B cell (primary cell): ENCODE results near the gene GALNT4. TPM values are rescaled to one million over a fixed set of nuclear protein-coding genes. Genes with fewer than 3 reads are reported as not detected.

Experiments used
- ATAC-seq: fragments of 200-7000 bp; cut with Tn5 transposase; one replicate; pipeline ENCODE4 v1.10.0; 2021; ENCODE audit warnings: low read depth, mild to moderate bottlenecking, moderate number of reproducible peaks, moderate library complexity
- CTCF ChIA-PET: fragments of 350-600 bp; sonication (Branson Sonifier 250); formaldehyde crosslinking; loops from one replicate; lab custom pipeline; 2021; ENCODE audit warnings: antibody characterized with exemption, inconsistent platforms; lab: Charles Lee
- POLR2A ChIA-PET: fragments of 350-600 bp; sonication (Branson Sonifier 250); formaldehyde crosslinking; loops from one replicate; lab custom pipeline; 2021; ENCODE audit warnings: antibody characterized with exemption; lab: Charles Lee
- DNase-seq: peaks from one replicate; pipeline ENCODE4 v3.0.0; 2013
- H2AFZ ChIP-seq: 2 replicates; pipeline ENCODE4 v1.6.1; 2012; ENCODE audit warnings: mild to moderate bottlenecking, low read depth, low read length; ENCODE audit not compliant: insufficient read depth, poor library complexity, severe bottlenecking
- H3K27ac ChIP-seq, 2 donors: 1 replicate in 1 of 2; 2 replicates in 1 of 2; pipeline ENCODE4 v1.5.1; 2012 to 2013; ENCODE audit warnings: low read length in 2 of 2, mild to moderate bottlenecking in 2 of 2, moderate library complexity in 1 of 2
- H3K27me3 ChIP-seq, 4 experiments: fragments of 200-600 bp in 1 of 4; sonication (generic) in 1 of 4; replicated peaks in 1 of 4; 1 replicate in 2 of 4; 2 replicates in 2 of 4; pipeline versions ENCODE4 v1.6.1 to v1.7.0; 2013 to 2016; ENCODE audit warnings: low read length in 3 of 4, mild to moderate bottlenecking in 2 of 4, mixed read lengths in 1 of 4, moderate library complexity in 1 of 4; ENCODE audit not compliant: insufficient read depth in 4 of 4, control insufficient read depth in 3 of 4; ENCODE audit errors: control extremely low read depth in 1 of 4
- H3K36me3 ChIP-seq, 2 experiments: replicated peaks in 1 of 2; 1 replicate in 1 of 2; 2 replicates in 1 of 2; pipeline versions ENCODE4 v1.6.1 to v1.7.1; 2013; ENCODE audit warnings: low read length in 1 of 2; ENCODE audit not compliant: insufficient read depth in 2 of 2, control insufficient read depth in 1 of 2; ENCODE audit errors: control extremely low read depth in 1 of 2, extremely low read depth in 1 of 2
- H3K4me1 ChIP-seq, 2 donors: fragments of 200-600 bp in 1 of 2; sonication (generic) in 1 of 2; 1 replicate in 1 of 2; 2 replicates in 1 of 2; pipeline versions ENCODE4 v1.5.1 to v1.6.1; 2013 to 2017; ENCODE audit warnings: low read length in 2 of 2; ENCODE audit not compliant: control insufficient read depth in 2 of 2, insufficient read depth in 2 of 2
- H3K4me2 ChIP-seq: replicated peaks from 2 replicates; pipeline ENCODE3; 2012; ENCODE audit warnings: mild to moderate bottlenecking, low read depth, low read length; ENCODE audit not compliant: poor library complexity, severe bottlenecking
- H3K4me3 ChIP-seq, 5 experiments: fragments of 200-600 bp in 1 of 5; sonication (generic) in 1 of 5; 1 replicate in 3 of 5; 2 replicates in 2 of 5; pipeline versions ENCODE4 v1.5.1 to v1.7.0; 2011 to 2016; ENCODE audit warnings: low read length in 4 of 5, mild to moderate bottlenecking in 4 of 5, low read depth in 2 of 5, control low read depth in 1 of 5, moderate library complexity in 1 of 5; ENCODE audit not compliant: insufficient read depth in 1 of 5; ENCODE audit errors: control extremely low read depth in 1 of 5, extremely low read depth in 1 of 5
- H3K79me2 ChIP-seq: fragments of 200-600 bp; sonication (generic); one replicate; pipeline ENCODE4 v1.6.0; 2016; ENCODE audit warnings: low read length; ENCODE audit not compliant: control insufficient read depth, insufficient read depth
- H3K9ac ChIP-seq: fragments of 200-600 bp; sonication (generic); 2 replicates; pipeline ENCODE4 v1.6.1; 2017; ENCODE audit warnings: mild to moderate bottlenecking, low read length, moderate library complexity
- H3K9me3 ChIP-seq, 3 donors: one replicate each; pipeline versions ENCODE4 v1.6.1 to v1.7.1; 2013; ENCODE audit warnings: low read length in 2 of 3; ENCODE audit not compliant: control insufficient read depth in 2 of 3, insufficient read depth in 1 of 3; ENCODE audit errors: control extremely low read depth in 1 of 3
- H4K20me1 ChIP-seq: 2 replicates; pipeline ENCODE4 v1.6.0; 2012; ENCODE audit warnings: mild to moderate bottlenecking, low read length; ENCODE audit not compliant: insufficient read depth, control insufficient read depth, poor library complexity, severe bottlenecking
- H3K27ac Mint-ChIP-seq: one replicate; pipeline ENCODE4 v1.8.0; 2021; ENCODE audit warnings: mixed read lengths
- H3K27me3 Mint-ChIP-seq: one replicate; pipeline ENCODE4 v1.8.0; 2021; ENCODE audit warnings: mixed read lengths
- H3K4me1 Mint-ChIP-seq: one replicate; pipeline ENCODE4 v1.8.0; 2021; ENCODE audit warnings: mixed read lengths
- H3K4me3 Mint-ChIP-seq: one replicate; pipeline ENCODE4 v1.8.0; 2021; ENCODE audit warnings: mixed read lengths
- H3K9me3 Mint-ChIP-seq: one replicate; pipeline ENCODE4 v1.8.0; 2022; ENCODE audit warnings: mixed read lengths; ENCODE audit not compliant: insufficient read depth
- WGBS: methylation state at CpG from one replicate; pipeline ENCODE4 v1.1.5; 2013; ENCODE audit warnings: missing lambda C conversion rate; ENCODE audit not compliant: insufficient coverage; 5-methylcytosine and 5-hydroxymethylcytosine counted together
- intact Hi-C: fragments of 100-400 bp; cut with micrococcal nuclease; formaldehyde crosslinking; loops from one replicate; pipeline ENCODE4 v1.10.0; 2022
- polyA plus RNA-seq: library from polyadenylated mRNA; depleted of rRNA; stranded (reverse); fragments of >200 nt; gene quantifications from 2 replicates; pipeline ENCODE4 v1.2.3, GENCODE V29; 2012
- small RNA-seq: library from RNA; depleted of rRNA; stranded (forward); fragments of <200 nt; gene quantifications from one replicate; pipeline ENCODE3, GENCODE V24; 2012; ENCODE audit warnings: low replicate concordance, low read depth; ENCODE audit not compliant: insufficient read length
- total RNA-seq, 2 donors: library from RNA; stranded (reverse); fragments of 120-200 nt in 1 of 2; gene quantifications; 1 replicate in 1 of 2; 2 replicates in 1 of 2; pipeline versions ENCODE4 v1.2.3 to v1.2.4, GENCODE V29; 2013 to 2022
- TF ChIP-seq, protein P1 (sequence below): fragments of 200-600 bp; IDR thresholded peaks from one replicate; pipeline ENCODE4 v1.8.0; 2022; ENCODE audit warnings: antibody characterized with exemption, mild to moderate bottlenecking

Gene GALNT4
- total and polyA plus RNA-seq, 2 donors (not counting 1 experiment from before 2014, with no cell fraction given) = 4.9 to 10.3 TPM

DNA sequence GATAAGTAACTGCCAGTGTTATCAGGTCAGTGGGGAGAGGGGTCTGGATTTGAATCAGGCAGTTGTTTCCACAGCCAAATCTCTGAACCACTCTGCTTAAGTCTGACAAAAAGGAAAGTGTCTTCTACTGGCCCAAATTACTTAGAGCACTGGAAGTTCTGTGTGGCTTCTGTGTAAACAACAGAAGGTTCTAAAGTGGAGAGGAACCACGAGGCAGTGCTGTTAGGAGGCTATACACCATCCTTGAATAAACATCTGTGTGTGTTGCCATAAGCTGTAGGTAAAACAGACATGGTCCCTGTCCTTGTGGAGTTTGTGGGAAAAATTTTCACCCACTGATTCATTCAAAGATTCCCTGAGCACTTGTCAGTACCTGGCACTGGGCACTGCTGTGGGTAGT is 50.0 kb downstream of the GALNT4 start:
- no peak for ATAC-seq

More for the DNA sequence above, 50.0 kb downstream of the GALNT4 start:
- Histone ChIP-seq H3K9ac (no peak overlapping the region), H3K79me2 (peaks cover 3% of the 10 kb centered on the region), H4K20me1 (no peaks in the 10 kb centered on the region), H3K36me3 (peaks cover 0 to 3% of the 10 kb centered on the region in 2 experiments), H3K4me3 (no peak overlapping the region), H3K27me3 (no peaks in the 10 kb centered on the region), H3K9me3 (no peaks in the 10 kb centered on the region), H3K27ac (peak overlapping the region in 1 of 2 donors; percentile 38), H3K4me2 (no peak overlapping the region), H3K4me1 (peaks cover 4 to 5% of the 10 kb centered on the region in 2 donors), H2AFZ (no peak overlapping the region)
- no peak for DNase-seq
- intact Hi-C loops = no loop called here
- H3K9me3 Mint-ChIP-seq = no peaks in the 10 kb centered on the region
- ChIA-PET POLR2A (no interaction called here), CTCF (interaction anchor here (10.3 kb wide), 1 partner anchor 52 kb away, joined by 181 read pairs; the partner anchor contains the start of genes GALNT4 and POC1B)
- no peak overlapping the region for H3K4me3 Mint-ChIP-seq
- no peaks in the 10 kb centered on the region for H3K27me3 Mint-ChIP-seq
- H3K4me1 Mint-ChIP-seq = peaks cover 18% of the 10 kb centered on the region
- no CpG with 5 or more reads among the region's 1 CpG for WGBS
- TF ChIP-seq, protein P1, sequence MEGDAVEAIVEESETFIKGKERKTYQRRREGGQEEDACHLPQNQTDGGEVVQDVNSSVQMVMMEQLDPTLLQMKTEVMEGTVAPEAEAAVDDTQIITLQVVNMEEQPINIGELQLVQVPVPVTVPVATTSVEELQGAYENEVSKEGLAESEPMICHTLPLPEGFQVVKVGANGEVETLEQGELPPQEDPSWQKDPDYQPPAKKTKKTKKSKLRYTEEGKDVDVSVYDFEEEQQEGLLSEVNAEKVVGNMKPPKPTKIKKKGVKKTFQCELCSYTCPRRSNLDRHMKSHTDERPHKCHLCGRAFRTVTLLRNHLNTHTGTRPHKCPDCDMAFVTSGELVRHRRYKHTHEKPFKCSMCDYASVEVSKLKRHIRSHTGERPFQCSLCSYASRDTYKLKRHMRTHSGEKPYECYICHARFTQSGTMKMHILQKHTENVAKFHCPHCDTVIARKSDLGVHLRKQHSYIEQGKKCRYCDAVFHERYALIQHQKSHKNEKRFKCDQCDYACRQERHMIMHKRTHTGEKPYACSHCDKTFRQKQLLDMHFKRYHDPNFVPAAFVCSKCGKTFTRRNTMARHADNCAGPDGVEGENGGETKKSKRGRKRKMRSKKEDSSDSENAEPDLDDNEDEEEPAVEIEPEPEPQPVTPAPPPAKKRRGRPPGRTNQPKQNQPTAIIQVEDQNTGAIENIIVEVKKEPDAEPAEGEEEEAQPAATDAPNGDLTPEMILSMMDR = no peak
- H3K27ac Mint-ChIP-seq = no peak overlapping the region

Small RNA genes lying within 50 kb of the gene (small RNA-seq; reads per million reads assigned to genes)
- gene AC025034.2 (not detected), gene POC1B-GALNT4 (not detected)

Other genes starting within 250 kb of the GALNT4 start
- gene DUSP6, start 172.3 kb downstream of the GALNT4 start, total RNA-seq = 1.6 and 3.2 TPM in 2 replicates
- gene DUSP6, start 172.3 kb downstream of the GALNT4 start, polyA plus RNA-seq = 9.7 and 42.2 TPM in 2 replicates
- 33.3 and 39.5 TPM in 2 replicates for gene POC1B, start 1.3 kb upstream of the GALNT4 start, total RNA-seq
- 11.6 and 12.0 TPM in 2 replicates for gene POC1B, start 1.3 kb upstream of the GALNT4 start, polyA plus RNA-seq
- 233 and 238 TPM in 2 replicates for gene ATP2B1, start 184.0 kb upstream of the GALNT4 start, total RNA-seq
- gene ATP2B1, start 184.0 kb upstream of the GALNT4 start, polyA plus RNA-seq = 26.1 and 52.4 TPM in 2 replicates